ENCODE results near the gene FRA10AC1. TPM values are rescaled to one million over a fixed set of nuclear protein-coding genes. Genes with fewer than 3 reads are reported as not detected.

The FRA10AC1 gene
- total and polyA plus RNA-seq, 2 of the 13 experiments (the other 11 are each of a cell fraction or from before 2014, with no cell fraction given): 5.3 to 7.4 TPM

DNA sequence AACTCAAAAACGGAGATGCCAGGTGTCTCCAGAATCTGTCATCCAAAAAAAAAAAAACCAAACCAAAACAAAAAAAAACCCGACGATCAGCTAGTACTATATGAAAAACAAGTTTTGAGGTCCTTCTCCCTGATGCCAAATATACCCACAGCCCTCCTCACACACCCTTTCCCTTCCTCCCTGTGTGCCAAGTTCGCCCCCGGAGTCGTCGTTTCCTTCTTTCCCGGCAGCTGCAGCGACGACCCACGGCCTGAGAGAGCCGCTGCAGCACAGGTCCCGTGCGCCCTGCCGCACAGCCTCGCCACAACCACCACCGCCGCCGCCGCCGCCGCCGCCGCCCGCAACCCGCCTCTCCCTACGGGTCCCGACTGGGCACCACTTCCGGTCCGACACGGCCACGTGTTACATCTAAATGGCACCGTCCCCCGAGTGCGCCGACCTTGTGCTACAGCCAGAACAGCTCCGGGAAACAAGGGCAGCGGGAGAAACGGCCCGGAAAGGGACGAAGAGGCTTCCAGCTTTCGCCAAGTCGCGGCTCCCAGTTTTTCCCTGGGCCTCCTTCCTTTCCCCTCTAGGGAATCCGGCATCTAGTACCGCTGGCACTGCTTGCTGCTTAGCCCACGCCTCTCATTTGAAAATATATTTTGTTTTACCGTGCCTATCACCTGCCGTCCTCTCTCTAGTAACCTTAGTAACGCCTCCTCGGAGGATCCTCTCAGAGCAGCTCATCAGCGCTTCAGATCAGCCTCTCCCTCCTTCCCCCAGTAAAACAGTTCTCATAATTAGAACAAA lies at the start of gene FRA10AC1 (continued):
- TF ChIP-seq, protein P1, sequence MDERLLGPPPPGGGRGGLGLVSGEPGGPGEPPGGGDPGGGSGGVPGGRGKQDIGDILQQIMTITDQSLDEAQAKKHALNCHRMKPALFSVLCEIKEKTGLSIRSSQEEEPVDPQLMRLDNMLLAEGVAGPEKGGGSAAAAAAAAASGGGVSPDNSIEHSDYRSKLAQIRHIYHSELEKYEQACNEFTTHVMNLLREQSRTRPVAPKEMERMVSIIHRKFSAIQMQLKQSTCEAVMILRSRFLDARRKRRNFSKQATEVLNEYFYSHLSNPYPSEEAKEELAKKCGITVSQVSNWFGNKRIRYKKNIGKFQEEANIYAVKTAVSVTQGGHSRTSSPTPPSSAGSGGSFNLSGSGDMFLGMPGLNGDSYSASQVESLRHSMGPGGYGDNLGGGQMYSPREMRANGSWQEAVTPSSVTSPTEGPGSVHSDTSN (CRISPR knock-in tag; IDR thresholded peaks at IDR 0.05): no peak
- TF ChIP-seq, protein P2, sequence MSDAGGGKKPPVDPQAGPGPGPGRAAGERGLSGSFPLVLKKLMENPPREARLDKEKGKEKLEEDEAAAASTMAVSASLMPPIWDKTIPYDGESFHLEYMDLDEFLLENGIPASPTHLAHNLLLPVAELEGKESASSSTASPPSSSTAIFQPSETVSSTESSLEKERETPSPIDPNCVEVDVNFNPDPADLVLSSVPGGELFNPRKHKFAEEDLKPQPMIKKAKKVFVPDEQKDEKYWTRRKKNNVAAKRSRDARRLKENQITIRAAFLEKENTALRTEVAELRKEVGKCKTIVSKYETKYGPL (CRISPR knock-in tag; IDR thresholded peaks at IDR 0.05): no peak
- TF ChIP-seq, protein P3, sequence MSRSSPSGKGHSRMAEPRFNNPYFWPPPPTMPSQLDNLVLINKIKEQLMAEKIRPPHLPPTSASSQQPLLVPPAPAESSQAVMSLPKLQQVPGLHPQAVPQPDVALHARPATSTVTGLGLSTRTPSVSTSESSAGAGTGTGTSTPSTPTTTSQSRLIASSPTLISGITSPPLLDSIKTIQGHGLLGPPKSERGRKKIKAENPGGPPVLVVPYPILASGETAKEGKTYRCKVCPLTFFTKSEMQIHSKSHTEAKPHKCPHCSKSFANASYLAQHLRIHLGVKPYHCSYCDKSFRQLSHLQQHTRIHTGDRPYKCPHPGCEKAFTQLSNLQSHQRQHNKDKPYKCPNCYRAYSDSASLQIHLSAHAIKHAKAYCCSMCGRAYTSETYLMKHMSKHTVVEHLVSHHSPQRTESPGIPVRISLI (CRISPR knock-in tag; IDR thresholded peaks at IDR 0.05; ENCODE audit: borderline replicate concordance): peak; percentile 73
- peak; percentile 71; the same call in 1 of the 2 replicates for TF ChIP-seq ZNF124 (CRISPR knock-in tag; IDR thresholded peaks at IDR 0.05)
- TF ChIP-seq ZNF773 (CRISPR knock-in tag; IDR thresholded peaks at IDR 0.05; ENCODE audit: borderline replicate concordance): peak; percentile 83; the same call in 1 of the 2 replicates
- TF ChIP-seq ZNF484 (CRISPR knock-in tag; IDR thresholded peaks at IDR 0.05; ENCODE audit: borderline replicate concordance, low read depth): no peak
- peak; percentile 74 for TF ChIP-seq FOXC1 (CRISPR knock-in tag; IDR thresholded peaks at IDR 0.05; ENCODE audit: borderline replicate concordance)
- TF ChIP-seq IKZF4 (CRISPR knock-in tag; IDR thresholded peaks at IDR 0.05; ENCODE audit: borderline replicate concordance, low read depth, not compliant biosample characterization): peak; percentile 69
- TF ChIP-seq, protein P4, sequence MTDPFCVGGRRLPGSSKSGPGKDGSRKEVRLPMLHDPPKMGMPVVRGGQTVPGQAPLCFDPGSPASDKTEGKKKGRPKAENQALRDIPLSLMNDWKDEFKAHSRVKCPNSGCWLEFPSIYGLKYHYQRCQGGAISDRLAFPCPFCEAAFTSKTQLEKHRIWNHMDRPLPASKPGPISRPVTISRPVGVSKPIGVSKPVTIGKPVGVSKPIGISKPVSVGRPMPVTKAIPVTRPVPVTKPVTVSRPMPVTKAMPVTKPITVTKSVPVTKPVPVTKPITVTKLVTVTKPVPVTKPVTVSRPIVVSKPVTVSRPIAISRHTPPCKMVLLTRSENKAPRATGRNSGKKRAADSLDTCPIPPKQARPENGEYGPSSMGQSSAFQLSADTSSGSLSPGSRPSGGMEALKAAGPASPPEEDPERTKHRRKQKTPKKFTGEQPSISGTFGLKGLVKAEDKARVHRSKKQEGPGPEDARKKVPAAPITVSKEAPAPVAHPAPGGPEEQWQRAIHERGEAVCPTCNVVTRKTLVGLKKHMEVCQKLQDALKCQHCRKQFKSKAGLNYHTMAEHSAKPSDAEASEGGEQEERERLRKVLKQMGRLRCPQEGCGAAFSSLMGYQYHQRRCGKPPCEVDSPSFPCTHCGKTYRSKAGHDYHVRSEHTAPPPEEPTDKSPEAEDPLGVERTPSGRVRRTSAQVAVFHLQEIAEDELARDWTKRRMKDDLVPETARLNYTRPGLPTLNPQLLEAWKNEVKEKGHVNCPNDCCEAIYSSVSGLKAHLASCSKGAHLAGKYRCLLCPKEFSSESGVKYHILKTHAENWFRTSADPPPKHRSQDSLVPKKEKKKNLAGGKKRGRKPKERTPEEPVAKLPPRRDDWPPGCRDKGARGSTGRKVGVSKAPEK (CRISPR knock-in tag; IDR thresholded peaks at IDR 0.05; ENCODE audit: borderline replicate concordance): 0 out of 2 replicates have a peak, but pooled peaks have one; percentile 49
- TF ChIP-seq, protein P5, sequence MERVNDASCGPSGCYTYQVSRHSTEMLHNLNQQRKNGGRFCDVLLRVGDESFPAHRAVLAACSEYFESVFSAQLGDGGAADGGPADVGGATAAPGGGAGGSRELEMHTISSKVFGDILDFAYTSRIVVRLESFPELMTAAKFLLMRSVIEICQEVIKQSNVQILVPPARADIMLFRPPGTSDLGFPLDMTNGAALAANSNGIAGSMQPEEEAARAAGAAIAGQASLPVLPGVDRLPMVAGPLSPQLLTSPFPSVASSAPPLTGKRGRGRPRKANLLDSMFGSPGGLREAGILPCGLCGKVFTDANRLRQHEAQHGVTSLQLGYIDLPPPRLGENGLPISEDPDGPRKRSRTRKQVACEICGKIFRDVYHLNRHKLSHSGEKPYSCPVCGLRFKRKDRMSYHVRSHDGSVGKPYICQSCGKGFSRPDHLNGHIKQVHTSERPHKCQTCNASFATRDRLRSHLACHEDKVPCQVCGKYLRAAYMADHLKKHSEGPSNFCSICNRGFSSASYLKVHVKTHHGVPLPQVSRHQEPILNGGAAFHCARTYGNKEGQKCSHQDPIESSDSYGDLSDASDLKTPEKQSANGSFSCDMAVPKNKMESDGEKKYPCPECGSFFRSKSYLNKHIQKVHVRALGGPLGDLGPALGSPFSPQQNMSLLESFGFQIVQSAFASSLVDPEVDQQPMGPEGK (CRISPR knock-in tag; IDR thresholded peaks at IDR 0.05): peak; percentile 48
- TF ChIP-seq SOX13 (IDR thresholded peaks at IDR 0.05): peak; percentile 62; the same call in 1 of the 2 replicates
- TF ChIP-seq SOX13 (CRISPR knock-in tag; conservative IDR thresholded peaks at IDR 0.05 in 1 of 2, IDR thresholded peaks at IDR 0.05 in 1 of 2): peak in 1 of 2 experiments; percentile 66; a peak in 1 of 4 replicates
- TF ChIP-seq PRPF4 (IDR thresholded peaks at IDR 0.05; ENCODE audit: low read depth, low read length, poor library complexity, severe bottlenecking): peak; percentile 76
- TF ChIP-seq ZNF782 (CRISPR knock-in tag; IDR thresholded peaks at IDR 0.05; ENCODE audit: borderline replicate concordance): peak; percentile 74; the same call in 1 of the 2 replicates
- peak; percentile 91; the same call in 2 of the 3 replicates for TF ChIP-seq MXI1 (IDR thresholded peaks at IDR 0.05; ENCODE audit: borderline replicate concordance, low read depth, low read length)
- peak; percentile 93; the same call in 1 of the 2 replicates for TF ChIP-seq ZNF572 (CRISPR knock-in tag; IDR thresholded peaks at IDR 0.05)
- peak; percentile 73; the same call in 1 of the 2 replicates for TF ChIP-seq ARID2 (CRISPR knock-in tag; IDR thresholded peaks at IDR 0.05; ENCODE audit: borderline replicate concordance)

All from HepG2 (cell line).